H1 (cell line): Measurements from ENCODE around the gene EPHA7. TPM values are rescaled to one million over a fixed set of nuclear protein-coding genes. Genes with fewer than 3 reads are reported as not detected.

Source experiments
- CTCF ChIA-PET: fragments of 300-600 bp; sonication (Branson Sonifier 250); formaldehyde crosslinking; loops from one replicate; lab custom pipeline; 2021; ENCODE audit not compliant: partially characterized antibody; lab: Charles Lee
- POLR2A ChIA-PET: fragments of 300-600 bp; sonication (Branson Sonifier 250); formaldehyde crosslinking; loops from one replicate; lab custom pipeline; 2021; ENCODE audit warnings: inconsistent platforms; ENCODE audit not compliant: partially characterized antibody; lab: Charles Lee
- DNase-seq, 2 experiments: peaks; one replicate each; pipeline versions ENCODE4 v3.0.0 to v3.0.0-alpha.2; 2010 to 2022; ENCODE audit warnings: low spot score in 2 of 2, low read depth in 1 of 2, mixed read lengths in 1 of 2
- FAIRE-seq: peaks from 2 replicates; lab custom pipeline; 2011; peaks lifted over from hg19 to GRCh38; lab: Jason Lieb, UNC
- H2AFZ ChIP-seq: 2 replicates; pipeline ENCODE4 v1.8.1; 2012; ENCODE audit warnings: low read length, inconsistent platforms
- H2AK5ac ChIP-seq: 2 replicates; pipeline ENCODE4 v1.6.1; 2013; ENCODE audit warnings: low read depth, low read length
- H2BK120ac ChIP-seq: replicated peaks from 2 replicates; pipeline ENCODE3; 2013; ENCODE audit warnings: low read depth, low read length, inconsistent platforms
- H2BK12ac ChIP-seq: 2 replicates; pipeline ENCODE4 v1.6.1; 2013; ENCODE audit warnings: low read depth, low read length
- H2BK15ac ChIP-seq: 2 replicates; pipeline ENCODE4 v1.6.1; 2013; ENCODE audit warnings: low read length
- H2BK20ac ChIP-seq: 2 replicates; pipeline ENCODE4 v1.6.1; 2013; ENCODE audit warnings: low read length
- H2BK5ac ChIP-seq: 2 replicates; pipeline ENCODE4 v1.6.1; 2013; ENCODE audit warnings: low read depth, low read length
- H3K14ac ChIP-seq: 2 replicates; pipeline ENCODE4 v1.6.1; 2013; ENCODE audit warnings: inconsistent platforms; ENCODE audit not compliant: insufficient read length
- H3K18ac ChIP-seq: 2 replicates; pipeline ENCODE4 v1.6.1; 2013; ENCODE audit warnings: low read length; ENCODE audit errors: extremely low read depth
- H3K23ac ChIP-seq: 2 replicates; pipeline ENCODE4 v1.6.1; 2013; ENCODE audit warnings: inconsistent platforms; ENCODE audit not compliant: insufficient read length
- H3K23me2 ChIP-seq: 2 replicates; pipeline ENCODE4 v1.6.1; 2013; ENCODE audit warnings: low read depth, low read length
- H3K27ac ChIP-seq: 2 replicates; pipeline ENCODE4 v1.6.1; 2011; ENCODE audit warnings: low read depth, low read length, inconsistent platforms
- H3K27me3 ChIP-seq, 4 experiments: replicated peaks in 1 of 4; 1 replicate in 1 of 4; 2 replicates in 3 of 4; pipeline versions ENCODE4 v1.6.1 to v1.8.1; 2011 to 2013; ENCODE audit warnings: low read length in 3 of 4, mild to moderate bottlenecking in 3 of 4, inconsistent platforms in 2 of 4, mixed read lengths in 2 of 4, moderate library complexity in 1 of 4; ENCODE audit not compliant: control insufficient read depth in 3 of 4, insufficient read depth in 3 of 4; ENCODE audit errors: extremely low read depth in 1 of 4
- H3K36me3 ChIP-seq, 4 experiments: 2 replicates each; pipeline versions ENCODE4 v1.6.1 to v1.8.1; 2011 to 2013; ENCODE audit warnings: mild to moderate bottlenecking in 4 of 4, low read length in 3 of 4, moderate library complexity in 2 of 4, control low read depth in 1 of 4, inconsistent platforms in 1 of 4; ENCODE audit not compliant: insufficient read depth in 4 of 4, control insufficient read depth in 2 of 4
- H3K4ac ChIP-seq: replicated peaks from 2 replicates; pipeline ENCODE3; 2013; ENCODE audit warnings: low read length, low read depth, mixed read lengths, inconsistent platforms; ENCODE audit not compliant: insufficient read length
- H3K4me1 ChIP-seq, 4 experiments: replicated peaks in 1 of 4; 1 replicate in 1 of 4; 2 replicates in 3 of 4; pipeline versions ENCODE4 v1.6.1 to v1.8.1; 2011 to 2013; ENCODE audit warnings: low read length in 3 of 4, inconsistent platforms in 2 of 4, mixed read lengths in 1 of 4; ENCODE audit not compliant: insufficient read depth in 4 of 4, control insufficient read depth in 3 of 4
- H3K4me2 ChIP-seq, 2 experiments: 2 replicates each; pipeline versions ENCODE4 v1.6.1 to v1.8.1; 2011 to 2013; ENCODE audit warnings: low read depth in 2 of 2, low read length in 2 of 2, control low read depth in 1 of 2, inconsistent platforms in 1 of 2, mild to moderate bottlenecking in 1 of 2; ENCODE audit not compliant: insufficient read depth in 1 of 2
- H3K4me3 ChIP-seq, 4 experiments: fragments of 200-600, 300-600 bp in 1 of 4; sonication (generic), shearing (Covaris generic), sonication (Bioruptor Twin) in 1 of 4; 2 replicates each; pipeline versions ENCODE4 v1.5.1 to v1.8.1; 2011 to 2016; ENCODE audit warnings: low read length in 4 of 4, low read depth in 3 of 4, control low read depth in 2 of 4, inconsistent platforms in 2 of 4, mild to moderate bottlenecking in 2 of 4, mixed read lengths in 1 of 4, moderate library complexity in 1 of 4; ENCODE audit not compliant: insufficient read depth in 2 of 4; ENCODE audit errors: extremely low read depth in 1 of 4
- H3K56ac ChIP-seq: replicated peaks from 2 replicates; pipeline ENCODE3; 2013; ENCODE audit warnings: low read depth, mild to moderate bottlenecking, mixed read lengths, low read length, inconsistent platforms; ENCODE audit not compliant: insufficient read length
- H3K79me1 ChIP-seq: 2 replicates; pipeline ENCODE4 v1.6.1; 2013; ENCODE audit warnings: low read depth, low read length, control low read depth
- H3K79me2 ChIP-seq, 2 experiments: 2 replicates each; pipeline versions ENCODE4 v1.6.1 to v1.8.1; 2012 to 2013; ENCODE audit warnings: low read length in 2 of 2, mild to moderate bottlenecking in 2 of 2, inconsistent platforms in 1 of 2; ENCODE audit not compliant: insufficient read depth in 2 of 2, control insufficient read depth in 1 of 2
- H3K9ac ChIP-seq, 4 experiments: replicated peaks in 1 of 4; 1 replicate in 1 of 4; 2 replicates in 3 of 4; pipeline versions ENCODE4 v1.6.1 to v1.8.1; 2011 to 2013; ENCODE audit warnings: low read depth in 3 of 4, low read length in 3 of 4, control low read depth in 2 of 4, mild to moderate bottlenecking in 2 of 4, moderate library complexity in 2 of 4, inconsistent platforms in 1 of 4; ENCODE audit errors: extremely low read depth in 1 of 4
- H3K9me3 ChIP-seq, 2 experiments: 2 replicates each; pipeline versions ENCODE4 v1.6.1 to v1.8.1; 2012 to 2013; ENCODE audit warnings: mild to moderate bottlenecking in 2 of 2, moderate library complexity in 2 of 2, control low read depth in 1 of 2, inconsistent platforms in 1 of 2, low read depth in 1 of 2, low read length in 1 of 2, mixed read lengths in 1 of 2; ENCODE audit not compliant: insufficient read depth in 2 of 2
- H4K20me1 ChIP-seq, 2 experiments: replicated peaks in 1 of 2; 2 replicates each; pipeline versions ENCODE3 to v1.8.1; 2011 to 2013; ENCODE audit warnings: inconsistent platforms in 2 of 2, low read length in 2 of 2, mild to moderate bottlenecking in 1 of 2; ENCODE audit not compliant: insufficient read depth in 2 of 2, control insufficient read depth in 1 of 2
- H4K5ac ChIP-seq: 2 replicates; pipeline ENCODE4 v1.6.1; 2013; ENCODE audit warnings: low read length, low read depth, mixed read lengths, inconsistent platforms; ENCODE audit not compliant: insufficient read length
- H4K8ac ChIP-seq: 2 replicates; pipeline ENCODE4 v1.8.0; 2013; ENCODE audit warnings: mild to moderate bottlenecking, moderate library complexity, low read length, inconsistent platforms; ENCODE audit not compliant: insufficient read depth; ENCODE audit errors: extremely low read depth
- H4K91ac ChIP-seq: replicated peaks from 2 replicates; pipeline ENCODE3; 2013; ENCODE audit warnings: low read length, mixed read lengths, inconsistent platforms; ENCODE audit not compliant: insufficient read length
- CBX5 ChIP-seq: fragments of 300-800, 300-1000 bp; sonication (generic); IDR thresholded peaks from 2 replicates; pipeline ENCODE4 v1.7.1; 2016; ENCODE audit warnings: antibody characterized with exemption, low read length, low read depth
- CEBPB ChIP-seq: IDR thresholded peaks from 2 replicates; pipeline ENCODE4 v1.6.1; 2012; ENCODE audit warnings: low read depth, low read length
- EGR1 ChIP-seq: IDR thresholded peaks from 2 replicates; pipeline ENCODE4 v1.6.1; 2011; ENCODE audit warnings: low read depth, low read length, borderline replicate concordance
- EP300 ChIP-seq, 2 experiments: IDR thresholded peaks; 1 replicate in 1 of 2; 2 replicates in 1 of 2; pipeline ENCODE4 v1.6.1; 2011 to 2012; ENCODE audit warnings: low read depth in 2 of 2, low read length in 2 of 2, mild to moderate bottlenecking in 2 of 2, borderline replicate concordance in 1 of 2, inconsistent platforms in 1 of 2, moderate library complexity in 1 of 2
- FOSL1 ChIP-seq: IDR thresholded peaks from 2 replicates; pipeline ENCODE4 v1.6.1; 2011; ENCODE audit warnings: mild to moderate bottlenecking, low read depth, low read length, moderate library complexity; ENCODE audit not compliant: insufficient read depth
- JUND ChIP-seq: IDR thresholded peaks from 2 replicates; pipeline ENCODE4 v1.6.1; 2011; ENCODE audit warnings: mild to moderate bottlenecking, improper control_type of control experiment, low read length
- SAP30 ChIP-seq: fragments of 300-600 bp; sonication (generic); IDR thresholded peaks from 2 replicates; pipeline ENCODE4 v1.7.1; 2012; ENCODE audit warnings: low read length, moderate library complexity, mild to moderate bottlenecking, inconsistent platforms; ENCODE audit not compliant: insufficient read depth, insufficient replicate concordance
- SRF ChIP-seq: IDR thresholded peaks from 2 replicates; pipeline ENCODE4 v1.6.1; 2011; ENCODE audit warnings: mild to moderate bottlenecking, low read depth, low read length, moderate library complexity
- TBP ChIP-seq: IDR thresholded peaks from 2 replicates; pipeline ENCODE4 v1.6.1; 2011; ENCODE audit warnings: low read depth, low read length, improper control_type of control experiment
- ZNF274 ChIP-seq: IDR thresholded peaks from 2 replicates; pipeline ENCODE4 v1.7.0; 2012; ENCODE audit warnings: low read length, borderline replicate concordance; ENCODE audit errors: extremely low read depth
- WGBS, 2 experiments: shearing (Covaris generic) in 1 of 2; methylation state at CpG; one replicate each; pipeline versions ENCODE4 v1.1.6 to v1.1.7; 2013 to 2015; ENCODE audit warnings: low lambda C conversion rate in 2 of 2, mixed read lengths in 2 of 2, inconsistent platforms in 1 of 2, low coverage in 1 of 2, missing lambda C conversion rate in 1 of 2; ENCODE audit not compliant: insufficient replicate concordance in 2 of 2, insufficient coverage in 1 of 2, insufficient read length in 1 of 2; ENCODE audit errors: extremely low coverage in 1 of 2, missing lambda C conversion rate in 1 of 2; 5-methylcytosine and 5-hydroxymethylcytosine counted together
- polyA plus RNA-seq, 7 experiments: library from polyadenylated mRNA; depleted of rRNA in 3 of 7; stranded (reverse) in 5 of 7; unstranded in 2 of 7; fragments of >200 nt in 5 of 7; fragments of 200-250 nt in 2 of 7; gene quantifications; 1 replicate in 5 of 7; 2 replicates in 1 of 7; 4 replicates in 1 of 7; pipeline versions ENCODE4 v1.2.1 to v1.2.3, GENCODE V29; 2011 to 2013; ENCODE audit warnings: missing spikeins in 2 of 7, mixed read lengths in 2 of 7
- total RNA-seq: library from RNA; stranded (reverse); fragmentation: NEBNext Ultra II Directional; extraction: Animal tissue kit (Norgen Biotek cat#: 25700); gene quantifications from 2 replicates; pipeline ENCODE4 v1.2.1, GENCODE V29; 2021
- TF ChIP-seq, protein P1 (sequence below), 3 experiments: IDR thresholded peaks; 1 replicate in 2 of 3; 2 replicates in 1 of 3; pipeline versions ENCODE4 v1.5.1 to v1.6.1; 2011; ENCODE audit warnings: low read length in 3 of 3, mild to moderate bottlenecking in 3 of 3, inconsistent platforms in 2 of 3, low read depth in 1 of 3, moderate library complexity in 1 of 3; ENCODE audit not compliant: insufficient read depth in 1 of 3; ENCODE audit errors: control extremely low read depth in 1 of 3
- TF ChIP-seq, protein P2 (sequence below): IDR thresholded peaks from 2 replicates; pipeline ENCODE4 v1.6.1; 2012; ENCODE audit warnings: inconsistent platforms

The EPHA7 gene
- total and polyA plus RNA-seq, 2 of the 8 experiments (the other 6 are each of a cell fraction or from before 2014, with no cell fraction given): 1.3 to 6.8 TPM

DNA sequence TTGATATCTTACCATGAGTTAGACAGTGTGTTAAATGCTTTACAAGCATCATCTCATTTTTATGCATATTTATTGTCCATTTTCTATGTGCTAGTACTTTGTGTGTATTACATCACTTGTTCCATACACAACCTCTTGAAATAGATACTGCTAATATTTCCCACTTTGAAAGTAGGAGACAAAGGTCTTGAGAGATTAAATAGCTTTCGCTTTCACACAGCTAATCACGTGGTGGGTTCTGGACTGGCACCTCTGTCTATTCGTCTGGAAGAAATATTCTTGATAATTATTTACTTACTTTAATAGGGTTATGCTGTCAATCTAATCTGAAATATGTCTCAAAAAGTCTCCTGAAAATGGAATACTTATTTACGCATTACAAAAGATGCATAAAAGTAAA lies 30.2 kb downstream of the EPHA7 start:
- no peaks in the 10 kb centered on the region for H3K4me1 ChIP-seq
- no peak overlapping the region for H3K23ac ChIP-seq
- 90% methylated on average over 4 of the region's 4 CpGs; no CpG with 5 or more reads in 1 of the 2 experiments for WGBS, 2 experiments
- no peak for FAIRE-seq
- no peak overlapping the region for H2BK5ac ChIP-seq
- H3K4ac ChIP-seq: no peak overlapping the region
- H3K9me3 ChIP-seq: no peaks in the 10 kb centered on the region
- H3K23me2 ChIP-seq: no peaks in the 10 kb centered on the region
- no peak overlapping the region for H4K91ac ChIP-seq
- H4K5ac ChIP-seq: no peak overlapping the region
- H3K79me1 ChIP-seq: no peaks in the 10 kb centered on the region; the same call in 1 of the 2 replicates
- H2BK120ac ChIP-seq: no peak overlapping the region
- DNase-seq: no peak
- no peak overlapping the region for H2BK20ac ChIP-seq
- no peaks in the 10 kb centered on the region for H3K27me3 ChIP-seq
- H3K79me2 ChIP-seq: no peaks in the 10 kb centered on the region
- H3K4me3 ChIP-seq: no peak overlapping the region
- H2BK15ac ChIP-seq: no peak overlapping the region
- no peak overlapping the region for H3K4me2 ChIP-seq
- no peak overlapping the region for H3K18ac ChIP-seq
- H2AFZ ChIP-seq: no peak overlapping the region
- H4K20me1 ChIP-seq: no peaks in the 10 kb centered on the region
- H3K56ac ChIP-seq: no peak overlapping the region
- H3K27ac ChIP-seq: no peak overlapping the region
- CTCF ChIA-PET: interaction anchor here (1.0 kb wide), 1 partner anchor 16 kb away, joined by 3 read pairs; no protein-coding TSS in a partner anchor
- H4K8ac ChIP-seq: no peak overlapping the region
- H3K14ac ChIP-seq: no peak overlapping the region
- H3K9ac ChIP-seq: no peak overlapping the region
- H2AK5ac ChIP-seq: no peak overlapping the region
- H3K36me3 ChIP-seq: no peaks in the 10 kb centered on the region
- POLR2A ChIA-PET: no interaction called here
- no peak overlapping the region for H2BK12ac ChIP-seq
- TF ChIP-seq JUND (no peak), EP300 (IDR thresholded peaks at IDR 0.05; ENCODE audit: borderline replicate concordance in 1 of 2, low read depth in 2 of 2, low read length in 2 of 2) (no peak), FOSL1 (no peak), TBP (no peak), EGR1 (no peak), CEBPB (no peak), CBX5 (no peak), SRF (no peak), ZNF274 (no peak), SAP30 (no peak)
- TF ChIP-seq, protein P1, sequence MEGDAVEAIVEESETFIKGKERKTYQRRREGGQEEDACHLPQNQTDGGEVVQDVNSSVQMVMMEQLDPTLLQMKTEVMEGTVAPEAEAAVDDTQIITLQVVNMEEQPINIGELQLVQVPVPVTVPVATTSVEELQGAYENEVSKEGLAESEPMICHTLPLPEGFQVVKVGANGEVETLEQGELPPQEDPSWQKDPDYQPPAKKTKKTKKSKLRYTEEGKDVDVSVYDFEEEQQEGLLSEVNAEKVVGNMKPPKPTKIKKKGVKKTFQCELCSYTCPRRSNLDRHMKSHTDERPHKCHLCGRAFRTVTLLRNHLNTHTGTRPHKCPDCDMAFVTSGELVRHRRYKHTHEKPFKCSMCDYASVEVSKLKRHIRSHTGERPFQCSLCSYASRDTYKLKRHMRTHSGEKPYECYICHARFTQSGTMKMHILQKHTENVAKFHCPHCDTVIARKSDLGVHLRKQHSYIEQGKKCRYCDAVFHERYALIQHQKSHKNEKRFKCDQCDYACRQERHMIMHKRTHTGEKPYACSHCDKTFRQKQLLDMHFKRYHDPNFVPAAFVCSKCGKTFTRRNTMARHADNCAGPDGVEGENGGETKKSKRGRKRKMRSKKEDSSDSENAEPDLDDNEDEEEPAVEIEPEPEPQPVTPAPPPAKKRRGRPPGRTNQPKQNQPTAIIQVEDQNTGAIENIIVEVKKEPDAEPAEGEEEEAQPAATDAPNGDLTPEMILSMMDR (IDR thresholded peaks at IDR 0.05; ENCODE audit: control extremely low read depth in 1 of 3, insufficient read depth in 1 of 3, low read depth in 1 of 3, low read length in 3 of 3): no peak
- TF ChIP-seq, protein P2, sequence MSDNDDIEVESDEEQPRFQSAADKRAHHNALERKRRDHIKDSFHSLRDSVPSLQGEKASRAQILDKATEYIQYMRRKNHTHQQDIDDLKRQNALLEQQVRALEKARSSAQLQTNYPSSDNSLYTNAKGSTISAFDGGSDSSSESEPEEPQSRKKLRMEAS: no peak
